ENCODE measurements around the gene ARHGEF28.

The ARHGEF28 gene

GRCh38 chr5:73820326-73820725 lies 194.3 kb downstream of the ARHGEF28 start:
- Histone ChIP-seq H3K27me3 (replicated peaks) (no peaks in the 10 kb centered on the region), H3K27ac (no peak overlapping the region), H3K36me3 (replicated peaks) (no peaks in the 10 kb centered on the region), H3K4me3 (ENCODE audit: low read depth, low read length) (no peak overlapping the region)
- TF ChIP-seq CTCF (IDR thresholded peaks at IDR 0.05; ENCODE audit: low read depth, low read length, missing control alignments) = no peak
- no peak for DNase-seq
- in situ Hi-C loops (cut with HindIII; ENCODE audit: low pct_ligation_motif_present, low sequenced_read_pairs) = no loop called here

- in situ Hi-C loops (cut with HindIII; ENCODE audit: low pct_ligation_motif_present, low sequenced_read_pairs) = no loop called here
- DNase-seq = no peak
- Histone ChIP-seq H3K36me3 (replicated peaks) (no peaks in the 10 kb centered on the region), H3K27me3 (replicated peaks) (no peaks in the 10 kb centered on the region), H3K27ac (no peak overlapping the region), H3K4me3 (ENCODE audit: low read depth, low read length) (no peak overlapping the region)
- no peak for TF ChIP-seq CTCF (IDR thresholded peaks at IDR 0.05; ENCODE audit: low read depth, low read length, missing control alignments)
Observed at GRCh38 chr5:73821003-73821402, 195.0 kb downstream of the ARHGEF28 start.

- Histone ChIP-seq H3K36me3 (replicated peaks) (no peaks in the 10 kb centered on the region), H3K27ac (peak overlapping the region; percentile 52), H3K4me3 (ENCODE audit: low read depth, low read length) (no peak overlapping the region), H3K27me3 (replicated peaks) (no peaks in the 10 kb centered on the region)
- TF ChIP-seq CTCF (IDR thresholded peaks at IDR 0.05; ENCODE audit: low read depth, low read length, missing control alignments) = no peak
- DNase-seq = no peak
- in situ Hi-C loops (cut with HindIII; ENCODE audit: low pct_ligation_motif_present, low sequenced_read_pairs) = no loop called here
Observed at GRCh38 chr5:73822278-73822988, 196.4 kb downstream of the ARHGEF28 start.

GRCh38 chr5:73822989-73823339 lies 197.0 kb downstream of the ARHGEF28 start:
- Histone ChIP-seq H3K27me3 (replicated peaks) (no peaks in the 10 kb centered on the region), H3K27ac (peak overlapping the region; percentile 52), H3K36me3 (replicated peaks) (no peaks in the 10 kb centered on the region), H3K4me3 (ENCODE audit: low read depth, low read length) (no peak overlapping the region)
- TF ChIP-seq CTCF (IDR thresholded peaks at IDR 0.05; ENCODE audit: low read depth, low read length, missing control alignments) = no peak
- no peak for DNase-seq
- in situ Hi-C loops (cut with HindIII; ENCODE audit: low pct_ligation_motif_present, low sequenced_read_pairs) = no loop called here

- in situ Hi-C loops (cut with HindIII; ENCODE audit: low pct_ligation_motif_present, low sequenced_read_pairs) = no loop called here
- Histone ChIP-seq H3K27ac (peak overlapping the region; percentile 52), H3K4me3 (ENCODE audit: low read depth, low read length) (no peak overlapping the region), H3K36me3 (replicated peaks) (no peaks in the 10 kb centered on the region), H3K27me3 (replicated peaks) (no peaks in the 10 kb centered on the region)
- peak; percentile 70 for DNase-seq
- TF ChIP-seq CTCF (IDR thresholded peaks at IDR 0.05; ENCODE audit: low read depth, low read length, missing control alignments) = no peak
Observed at GRCh38 chr5:73823508-73823925, 197.5 kb downstream of the ARHGEF28 start.

GRCh38 chr5:73825199-73825598 lies 199.2 kb downstream of the ARHGEF28 start:
- Histone ChIP-seq H3K27me3 (replicated peaks) (no peaks in the 10 kb centered on the region), H3K27ac (peak overlapping the region; percentile 92), H3K4me3 (ENCODE audit: low read depth, low read length) (no peak overlapping the region), H3K36me3 (replicated peaks) (no peaks in the 10 kb centered on the region)
- no peak for DNase-seq
- TF ChIP-seq CTCF (IDR thresholded peaks at IDR 0.05; ENCODE audit: low read depth, low read length, missing control alignments) = no peak
- in situ Hi-C loops (cut with HindIII; ENCODE audit: low pct_ligation_motif_present, low sequenced_read_pairs) = no loop called here

Data from brain microvascular endothelial cell (primary cell).